GM12801 (cell line): ENCODE measurements around the gene COX4I1.

Experiments used
- TF ChIP-seq, protein P1 (sequence below): IDR thresholded peaks from one replicate; pipeline ENCODE4 v1.5.1; 2011; ENCODE audit warnings: control low read depth; ENCODE audit not compliant: insufficient read length; ENCODE audit errors: extremely low read depth

Gene COX4I1

GRCh38 chr16:85753559-85753958 lies 45.9 kb upstream of the COX4I1 start:
- TF ChIP-seq, protein P1, sequence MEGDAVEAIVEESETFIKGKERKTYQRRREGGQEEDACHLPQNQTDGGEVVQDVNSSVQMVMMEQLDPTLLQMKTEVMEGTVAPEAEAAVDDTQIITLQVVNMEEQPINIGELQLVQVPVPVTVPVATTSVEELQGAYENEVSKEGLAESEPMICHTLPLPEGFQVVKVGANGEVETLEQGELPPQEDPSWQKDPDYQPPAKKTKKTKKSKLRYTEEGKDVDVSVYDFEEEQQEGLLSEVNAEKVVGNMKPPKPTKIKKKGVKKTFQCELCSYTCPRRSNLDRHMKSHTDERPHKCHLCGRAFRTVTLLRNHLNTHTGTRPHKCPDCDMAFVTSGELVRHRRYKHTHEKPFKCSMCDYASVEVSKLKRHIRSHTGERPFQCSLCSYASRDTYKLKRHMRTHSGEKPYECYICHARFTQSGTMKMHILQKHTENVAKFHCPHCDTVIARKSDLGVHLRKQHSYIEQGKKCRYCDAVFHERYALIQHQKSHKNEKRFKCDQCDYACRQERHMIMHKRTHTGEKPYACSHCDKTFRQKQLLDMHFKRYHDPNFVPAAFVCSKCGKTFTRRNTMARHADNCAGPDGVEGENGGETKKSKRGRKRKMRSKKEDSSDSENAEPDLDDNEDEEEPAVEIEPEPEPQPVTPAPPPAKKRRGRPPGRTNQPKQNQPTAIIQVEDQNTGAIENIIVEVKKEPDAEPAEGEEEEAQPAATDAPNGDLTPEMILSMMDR: no peak

DNA sequence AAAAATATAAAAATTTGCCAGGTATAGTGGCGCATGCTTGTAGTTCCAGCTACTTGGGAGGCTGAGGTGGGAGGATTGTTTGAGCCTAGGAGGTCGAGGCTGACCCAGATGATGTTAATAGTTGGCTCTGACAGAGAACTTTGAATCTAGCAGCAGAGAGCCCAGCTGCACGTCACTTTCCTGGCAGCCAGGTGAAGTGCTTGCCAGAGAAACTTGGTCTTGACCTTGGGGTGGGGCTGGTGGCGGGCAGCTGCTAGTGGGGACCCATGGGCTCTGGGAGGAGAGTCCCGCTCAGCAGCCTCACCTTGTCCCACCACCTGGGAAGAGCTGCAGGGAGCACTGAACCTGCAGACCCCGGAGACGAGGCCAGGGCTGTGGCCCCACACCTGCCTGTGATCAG lies 45.5 kb upstream of the COX4I1 start:
- TF ChIP-seq, protein P1: no peak

DNA sequence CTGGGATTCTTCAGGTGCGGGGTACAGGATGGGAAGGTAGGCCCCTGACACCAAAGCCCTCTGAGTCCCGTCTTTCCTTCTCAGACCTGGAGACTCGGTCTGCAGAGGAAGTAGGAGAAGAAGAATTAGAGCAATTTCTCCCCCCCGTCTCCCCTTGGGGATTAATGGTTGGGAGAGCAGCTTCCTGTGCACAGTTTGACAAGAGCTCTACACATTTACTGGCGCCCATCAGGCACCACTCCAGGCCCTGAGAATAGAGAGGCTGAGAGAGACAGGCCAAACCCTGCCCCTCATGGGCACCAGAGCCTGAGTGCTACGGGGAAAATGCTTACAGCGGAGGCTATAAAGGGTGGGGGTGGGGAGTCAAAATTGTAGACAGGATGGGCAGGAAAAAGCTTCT lies 45.1 kb upstream of the COX4I1 start:
- TF ChIP-seq, protein P1: no peak

DNA sequence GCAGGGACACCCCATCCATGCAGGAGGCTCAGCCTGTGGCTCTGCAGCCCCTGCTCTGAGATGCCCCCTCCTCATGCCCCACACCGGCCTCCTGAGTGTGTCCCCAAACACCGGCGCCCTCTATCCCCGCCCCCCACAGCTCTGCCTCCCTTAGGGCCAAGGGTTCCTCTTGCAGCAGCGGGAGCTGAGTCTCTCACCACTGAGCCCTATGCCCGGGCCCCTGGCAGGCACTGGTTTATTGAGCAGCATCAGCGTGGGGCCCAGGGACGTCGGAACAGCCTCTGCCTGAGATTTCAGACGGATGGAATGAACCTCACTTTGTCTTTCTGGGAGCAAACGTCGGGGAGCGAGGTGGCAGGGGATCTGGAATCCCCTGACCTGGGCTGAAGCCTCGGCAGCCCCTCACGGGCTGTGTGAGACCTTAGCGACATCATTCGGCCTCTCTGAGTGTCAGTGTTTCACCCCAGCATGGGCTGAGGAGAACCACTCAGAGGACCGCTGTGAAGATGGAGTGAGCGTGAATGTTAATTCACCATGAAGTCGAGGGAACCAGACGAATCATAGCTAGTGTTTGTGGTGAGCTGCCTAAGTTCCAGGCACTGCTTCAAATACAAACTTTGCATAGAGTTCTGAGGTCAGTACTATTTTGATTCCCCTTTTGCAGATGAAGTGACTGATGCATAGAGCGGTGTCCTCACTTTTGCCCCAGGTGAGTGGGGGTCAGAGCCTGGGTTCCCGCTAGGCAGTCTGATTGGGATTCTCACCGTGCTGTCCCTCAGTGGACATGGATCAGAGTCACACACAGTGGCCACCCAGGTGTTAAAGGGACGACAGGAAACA lies 43.3 kb upstream of the COX4I1 start:
- TF ChIP-seq, protein P1: no peak

GRCh38 chr16:85757341-85757822 lies 42.1 kb upstream of the COX4I1 start:
- TF ChIP-seq, protein P1: no peak

DNA sequence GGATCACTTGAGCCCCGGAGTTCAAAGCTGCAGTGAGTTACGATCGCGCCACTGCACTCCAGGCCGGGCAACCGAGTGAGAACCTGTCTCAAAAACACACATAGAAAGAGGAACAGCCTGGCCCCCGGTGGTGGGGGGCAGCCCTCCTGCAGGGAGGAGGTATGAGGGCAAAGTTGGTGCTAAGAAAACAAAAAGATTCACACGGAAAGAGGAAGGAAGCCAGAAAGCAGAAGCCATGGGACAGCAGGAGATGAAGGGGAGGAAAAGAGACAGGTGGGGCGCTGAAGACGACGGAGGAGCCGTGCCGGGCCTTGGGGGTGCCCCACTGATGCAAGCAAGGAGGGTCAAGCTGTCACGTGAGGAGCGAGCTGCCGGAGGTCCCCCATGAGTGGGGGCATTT lies 40.4 kb upstream of the COX4I1 start:
- TF ChIP-seq, protein P1: no peak

DNA sequence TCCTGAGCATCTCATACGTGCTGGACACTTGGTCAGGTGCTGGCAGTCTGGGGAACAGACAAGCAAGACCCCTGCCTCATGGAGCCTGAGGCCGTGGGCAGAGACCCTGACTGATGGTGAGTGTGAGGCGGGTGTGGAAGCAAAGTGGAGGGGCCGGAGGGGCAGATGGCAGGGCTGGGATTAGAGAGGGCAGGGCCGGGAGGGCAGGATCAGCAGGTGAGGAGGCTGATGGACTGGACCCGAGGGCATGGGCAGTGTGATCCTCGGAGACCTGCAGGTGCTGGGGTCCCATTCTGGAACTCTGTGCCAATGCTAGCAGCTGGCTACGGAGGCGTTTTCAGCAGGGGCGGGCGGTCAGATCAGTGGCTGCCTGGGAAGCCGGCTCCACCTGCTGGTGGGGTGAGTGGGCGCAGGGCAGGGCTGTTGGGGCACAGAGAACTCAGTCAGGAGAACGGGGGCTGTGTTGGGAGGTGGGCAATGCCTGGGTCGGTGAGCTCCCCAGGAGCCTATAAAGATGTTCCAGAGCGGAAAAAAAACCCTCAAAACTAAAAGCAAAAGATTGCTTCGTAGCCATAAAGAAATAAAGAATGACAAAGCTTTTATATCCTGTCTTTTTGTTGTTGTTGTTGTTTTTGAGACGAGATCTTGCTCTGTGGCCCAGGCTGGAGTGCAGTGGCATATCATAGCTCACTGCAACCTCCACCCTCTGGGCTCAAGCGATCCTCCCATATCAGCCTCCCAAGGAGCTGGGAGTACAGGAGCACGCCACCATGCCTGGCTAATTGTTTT lies 39.7 kb upstream of the COX4I1 start:
- TF ChIP-seq, protein P1: no peak
